ENCODE data around the gene PLEKHH2.

Gene PLEKHH2

GRCh38 chr2:43708178-43708577, 71.1 kb downstream of the PLEKHH2 start:
- ChIA-PET CTCF (interaction anchor here (1.0 to 1.7 kb wide), 2 partner anchors 100 to 170 kb away, joined by 3 read pairs; no protein-coding TSS in a partner anchor), POLR2A (no interaction called here)
- H3K4me3 ChIP-seq (ENCODE audit: low read depth, low read length): no peak overlapping the region
- no peak for DNase-seq (ENCODE audit: low read depth, low spot score)
- no peak for TF ChIP-seq CTCF (IDR thresholded peaks at IDR 0.05; ENCODE audit: insufficient read depth, low read length, missing control alignments)

- no peak overlapping the region for H3K4me3 ChIP-seq (ENCODE audit: low read depth, low read length)
- no peak for DNase-seq (ENCODE audit: low read depth, low spot score)
- CTCF ChIA-PET: interaction anchor here (1.7 kb wide), 1 partner anchor 169 kb away, joined by 3 read pairs; no protein-coding TSS in a partner anchor
- POLR2A ChIA-PET: no interaction called here
- no peak for TF ChIP-seq CTCF (IDR thresholded peaks at IDR 0.05; ENCODE audit: insufficient read depth, low read length, missing control alignments)
Measured at GRCh38 chr2:43708891-43709290, 71.8 kb downstream of the PLEKHH2 start.

- TF ChIP-seq CTCF (IDR thresholded peaks at IDR 0.05; ENCODE audit: insufficient read depth, low read length, missing control alignments): no peak
- CTCF ChIA-PET: no interaction called here
- POLR2A ChIA-PET: no interaction called here
- no peak for DNase-seq (ENCODE audit: low read depth, low spot score)
- no peak overlapping the region for H3K4me3 ChIP-seq (ENCODE audit: low read depth, low read length)
Measured at GRCh38 chr2:43710866-43711265, 73.8 kb downstream of the PLEKHH2 start.

- H3K4me3 ChIP-seq (ENCODE audit: low read depth, low read length): no peak overlapping the region
- POLR2A ChIA-PET: no interaction called here
- CTCF ChIA-PET: interaction anchor here (1.3 kb wide), 1 partner anchor 8 kb away, joined by 3 read pairs; no protein-coding TSS in a partner anchor
- no peak for TF ChIP-seq CTCF (IDR thresholded peaks at IDR 0.05; ENCODE audit: insufficient read depth, low read length, missing control alignments)
- no peak for DNase-seq (ENCODE audit: low read depth, low spot score)
Measured at GRCh38 chr2:43714164-43714563, 77.1 kb downstream of the PLEKHH2 start.

- TF ChIP-seq CTCF (IDR thresholded peaks at IDR 0.05; ENCODE audit: insufficient read depth, low read length, missing control alignments): no peak
- POLR2A ChIA-PET: no interaction called here
- H3K4me3 ChIP-seq (ENCODE audit: low read depth, low read length): no peak overlapping the region
- no peak for DNase-seq (ENCODE audit: low read depth, low spot score)
- CTCF ChIA-PET: interaction anchor here (1.0 to 1.4 kb wide), 2 partner anchors 8 to 10 kb away, joined by 3 to 4 read pairs; no protein-coding TSS in a partner anchor
Measured at GRCh38 chr2:43715300-43716098, 78.4 kb downstream of the PLEKHH2 start.

GRCh38 chr2:43717322-43717721, 80.3 kb downstream of the PLEKHH2 start:
- no peak for DNase-seq (ENCODE audit: low read depth, low spot score)
- TF ChIP-seq CTCF (IDR thresholded peaks at IDR 0.05; ENCODE audit: insufficient read depth, low read length, missing control alignments): no peak
- POLR2A ChIA-PET: no interaction called here
- CTCF ChIA-PET: interaction anchor here (0.5 kb wide), 1 partner anchor 310 kb away, joined by 3 read pairs; no protein-coding TSS in a partner anchor
- H3K4me3 ChIP-seq (ENCODE audit: low read depth, low read length): no peak overlapping the region
